Esophagus muscularis mucosa (tissue), 4 donors: ENCODE results near the gene PTAFR. TPM values are rescaled to one million over a fixed set of nuclear protein-coding genes. Genes with fewer than 3 reads are reported as not detected.

Experiments
- DNase-seq: peaks from one replicate; pipeline ENCODE4 v3.0.0-alpha.2; 2017; ENCODE audit errors: extremely low spot score
- H3K27ac ChIP-seq, 4 donors: fragments of 200-600 bp; sonication (generic); replicated peaks in 1 of 4; 1 replicate in 3 of 4; 2 replicates in 1 of 4; pipeline ENCODE4 v1.5.1; 2016 to 2019; ENCODE audit warnings: mild to moderate bottlenecking in 1 of 4
- H3K27me3 ChIP-seq, 4 donors: fragments of 200-600 bp; sonication (generic); one replicate each; pipeline versions ENCODE4 v1.5.1 to v1.6.0; 2016 to 2019
- H3K36me3 ChIP-seq, 4 donors: fragments of 200-600 bp; sonication (generic); one replicate each; pipeline ENCODE4 v1.5.1; 2016 to 2019
- H3K4me1 ChIP-seq, 4 donors: fragments of 200-600 bp; sonication (generic); one replicate each; pipeline ENCODE4 v1.5.1; 2016 to 2019
- H3K4me3 ChIP-seq, 4 donors: fragments of 200-600 bp; sonication (generic); 1 replicate in 2 of 4; 2 replicates in 2 of 4; pipeline ENCODE4 v1.5.1; 2016 to 2019; ENCODE audit warnings: mild to moderate bottlenecking in 4 of 4, moderate library complexity in 1 of 4
- H3K9me3 ChIP-seq, 4 donors: fragments of 200-600 bp; sonication (generic); 1 replicate in 3 of 4; 2 replicates in 1 of 4; pipeline ENCODE4 v1.5.1; 2016 to 2019
- EP300 ChIP-seq: sonication (generic); formaldehyde crosslinking; IDR thresholded peaks from one replicate; pipeline ENCODE4 v1.6.1; 2017; ENCODE audit warnings: antibody characterized with exemption
- POLR2A ChIP-seq: fragments of 450-650 bp; IDR thresholded peaks from one replicate; pipeline ENCODE4 v1.6.1; 2017; ENCODE audit warnings: antibody characterized with exemption, moderate library complexity, mild to moderate bottlenecking, low read depth
- POLR2AphosphoS5 ChIP-seq, 2 donors: sonication (generic); formaldehyde crosslinking; IDR thresholded peaks; one replicate each; pipeline ENCODE4 v1.6.1; 2017; ENCODE audit warnings: antibody characterized with exemption in 2 of 2
- WGBS: methylation state at CpG from one replicate; pipeline ENCODE4 v1.1.5; 2018; 5-methylcytosine and 5-hydroxymethylcytosine counted together
- intact Hi-C: fragments of 100-400 bp; cut with DNase I; formaldehyde crosslinking; loops from one replicate; pipeline ENCODE4 v1.15.1; 2023
- total RNA-seq, 4 donors: library from RNA; depleted of rRNA; stranded (reverse); fragments of >200 nt; gene quantifications; one replicate each; pipeline versions ENCODE4 v1.1.0 to v1.2.1, GENCODE V29; 2016
- TF ChIP-seq, protein P1 (sequence below), 3 experiments: fragments of 200-600 bp in 2 of 3; fragments of 450-650 bp in 1 of 3; sonication (generic) in 2 of 3; IDR thresholded peaks; one replicate each; pipeline ENCODE4 v1.5.1; 2017 to 2019; ENCODE audit warnings: antibody characterized with exemption in 3 of 3, mild to moderate bottlenecking in 2 of 3, moderate library complexity in 1 of 3

Gene PTAFR, protein sequence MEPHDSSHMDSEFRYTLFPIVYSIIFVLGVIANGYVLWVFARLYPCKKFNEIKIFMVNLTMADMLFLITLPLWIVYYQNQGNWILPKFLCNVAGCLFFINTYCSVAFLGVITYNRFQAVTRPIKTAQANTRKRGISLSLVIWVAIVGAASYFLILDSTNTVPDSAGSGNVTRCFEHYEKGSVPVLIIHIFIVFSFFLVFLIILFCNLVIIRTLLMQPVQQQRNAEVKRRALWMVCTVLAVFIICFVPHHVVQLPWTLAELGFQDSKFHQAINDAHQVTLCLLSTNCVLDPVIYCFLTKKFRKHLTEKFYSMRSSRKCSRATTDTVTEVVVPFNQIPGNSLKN
- total RNA-seq = 1 to 10 TPM; 4.6 to 8.1 (median 6.8) TPM

DNA sequence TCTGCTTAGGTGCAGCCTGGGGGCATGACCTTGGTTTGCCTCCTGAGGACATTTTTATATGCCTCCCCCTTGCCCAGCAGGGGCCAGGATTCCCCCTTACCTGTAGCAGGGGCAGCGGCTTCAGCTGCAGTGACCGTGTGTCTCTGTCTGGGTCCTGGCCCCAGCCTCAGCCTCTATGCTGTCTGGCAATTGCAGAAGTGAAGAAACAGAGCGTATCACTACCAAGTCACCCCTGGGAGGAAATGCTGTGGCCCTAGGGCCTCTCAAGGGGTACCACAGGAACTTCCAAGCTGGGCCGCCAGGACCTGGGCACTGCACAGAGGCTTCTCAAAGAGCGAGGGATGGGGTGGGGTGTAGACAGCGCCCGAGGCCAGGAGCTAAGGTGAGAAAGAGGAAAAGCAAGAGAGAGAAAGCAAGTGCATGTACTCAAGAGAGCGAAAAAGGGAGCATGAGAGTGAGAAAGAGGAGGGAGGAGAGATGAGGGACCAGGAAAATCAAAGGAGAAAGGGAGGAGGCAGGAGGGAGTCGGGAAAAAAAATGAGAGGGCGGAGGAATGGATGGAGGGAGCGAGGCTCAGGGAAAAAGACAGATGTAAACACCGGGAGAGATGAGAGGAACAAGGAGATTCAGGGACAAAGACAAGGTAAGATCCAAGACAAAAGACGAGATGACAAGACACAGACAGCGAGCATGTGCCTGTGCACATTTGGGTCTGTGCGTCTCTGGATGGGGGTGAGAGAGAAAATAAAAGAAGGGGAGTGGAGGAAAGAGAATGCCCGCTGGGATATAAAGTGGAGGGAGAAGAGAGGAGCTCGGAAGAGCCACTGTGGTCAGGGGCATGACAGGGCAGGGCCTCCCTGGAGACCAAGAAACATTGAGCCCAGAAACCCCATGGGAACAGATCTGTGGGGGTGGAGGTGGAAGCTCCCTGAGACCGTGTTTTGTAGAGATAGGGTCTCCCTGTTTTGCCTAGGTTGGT lies at the start of gene PTAFR:
TSS of gene PTAFR (minus strand) at position 199 of the 979 bp plus-strand sequence. CDS start 25,669 bp downstream, outside the sequence.
- H3K36me3 ChIP-seq = no peaks in the 10 kb centered on the region
- H3K4me1 ChIP-seq = peaks cover 3 to 15% (median 7%) of the 10 kb centered on the region in 4 donors
- WGBS = 67% methylated on average over 18 of the region's 18 CpGs
- no peaks in the 10 kb centered on the region for H3K9me3 ChIP-seq
- intact Hi-C loops = no loop called here
- DNase-seq = no peak
- peak within 1 kb of the TSS in 3 of 4 donors; percentile 23 to 54 (median 27) for H3K27ac ChIP-seq
- TF ChIP-seq, protein P1, sequence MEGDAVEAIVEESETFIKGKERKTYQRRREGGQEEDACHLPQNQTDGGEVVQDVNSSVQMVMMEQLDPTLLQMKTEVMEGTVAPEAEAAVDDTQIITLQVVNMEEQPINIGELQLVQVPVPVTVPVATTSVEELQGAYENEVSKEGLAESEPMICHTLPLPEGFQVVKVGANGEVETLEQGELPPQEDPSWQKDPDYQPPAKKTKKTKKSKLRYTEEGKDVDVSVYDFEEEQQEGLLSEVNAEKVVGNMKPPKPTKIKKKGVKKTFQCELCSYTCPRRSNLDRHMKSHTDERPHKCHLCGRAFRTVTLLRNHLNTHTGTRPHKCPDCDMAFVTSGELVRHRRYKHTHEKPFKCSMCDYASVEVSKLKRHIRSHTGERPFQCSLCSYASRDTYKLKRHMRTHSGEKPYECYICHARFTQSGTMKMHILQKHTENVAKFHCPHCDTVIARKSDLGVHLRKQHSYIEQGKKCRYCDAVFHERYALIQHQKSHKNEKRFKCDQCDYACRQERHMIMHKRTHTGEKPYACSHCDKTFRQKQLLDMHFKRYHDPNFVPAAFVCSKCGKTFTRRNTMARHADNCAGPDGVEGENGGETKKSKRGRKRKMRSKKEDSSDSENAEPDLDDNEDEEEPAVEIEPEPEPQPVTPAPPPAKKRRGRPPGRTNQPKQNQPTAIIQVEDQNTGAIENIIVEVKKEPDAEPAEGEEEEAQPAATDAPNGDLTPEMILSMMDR (IDR thresholded peaks at IDR 0.05) = no peak
- TF ChIP-seq POLR2AphosphoS5 (IDR thresholded peaks at IDR 0.05) = peak in 1 of 2 donors; percentile 49
- H3K4me3 ChIP-seq = peak within 1 kb of the TSS; percentile 8 to 36 (median 17)
- H3K27me3 ChIP-seq = peaks cover 0 to 9% (median 0%) of the 10 kb centered on the region in 4 donors

DNA sequence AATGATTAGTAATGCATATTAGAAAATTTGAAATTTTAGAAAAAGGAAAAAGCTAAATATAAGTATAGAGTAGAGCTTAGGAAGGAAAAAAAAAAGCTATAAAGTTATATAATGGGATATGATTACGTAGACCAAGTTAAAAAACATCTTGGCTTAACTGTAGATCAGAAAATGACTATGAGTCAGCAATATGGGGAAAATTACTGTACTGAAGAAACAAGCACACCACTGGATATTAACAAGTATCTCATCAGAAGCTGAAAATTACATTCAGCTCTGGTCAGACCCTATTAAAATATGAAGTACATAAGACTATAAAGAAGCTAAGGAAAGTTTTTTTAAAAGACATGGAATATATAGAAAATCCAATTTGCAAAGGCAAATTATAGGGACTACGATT lies 36.8 kb upstream of the PTAFR start:
- no peak for DNase-seq
- intact Hi-C loops = no loop called here
- Histone ChIP-seq H3K4me1 (no peaks in the 10 kb centered on the region), H3K36me3 (peaks cover 30 to 82% (median 41%) of the 10 kb centered on the region in 4 donors), H3K9me3 (no peaks in the 10 kb centered on the region), H3K4me3 (no peak overlapping the region), H3K27ac (no peak overlapping the region), H3K27me3 (no peaks in the 10 kb centered on the region)
- WGBS = 70% methylated on average over 2 of the region's 2 CpGs
- TF ChIP-seq, protein P1 (IDR thresholded peaks at IDR 0.05) = no peak
- TF ChIP-seq POLR2AphosphoS5 (IDR thresholded peaks at IDR 0.05) (no peak), POLR2A (no peak), EP300 (no peak)

DNA sequence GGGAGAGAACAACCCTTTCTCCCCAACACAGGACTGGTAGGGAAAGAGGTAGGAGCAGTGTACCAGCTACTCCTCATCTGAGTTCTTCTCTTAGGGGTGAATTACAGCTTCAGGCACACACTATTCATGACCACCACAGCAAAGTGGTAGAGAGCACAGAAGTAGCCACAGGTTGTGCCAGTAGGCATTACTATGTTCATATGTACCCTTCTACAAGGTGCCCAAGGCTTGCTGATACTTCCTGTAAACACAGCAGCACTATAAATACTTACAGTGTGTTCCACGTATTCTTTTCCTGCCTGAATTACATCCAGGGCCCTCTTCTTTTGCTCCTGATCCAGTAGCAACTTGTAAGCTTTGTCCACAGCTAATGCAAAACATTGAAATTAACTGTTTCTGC lies 33.2 kb upstream of the PTAFR start:
- Histone ChIP-seq H3K27me3 (no peaks in the 10 kb centered on the region), H3K9me3 (no peaks in the 10 kb centered on the region), H3K4me3 (no peak overlapping the region), H3K4me1 (no peaks in the 10 kb centered on the region), H3K36me3 (peaks cover 50 to 95% (median 68%) of the 10 kb centered on the region in 4 donors), H3K27ac (no peak overlapping the region)
- 50% methylated on average over 1 of the region's 1 CpG for WGBS
- TF ChIP-seq POLR2AphosphoS5 (IDR thresholded peaks at IDR 0.05) = no peak
- TF ChIP-seq, protein P1 (IDR thresholded peaks at IDR 0.05) = no peak
- no peak for TF ChIP-seq EP300
- TF ChIP-seq POLR2A = no peak
- no peak for DNase-seq
- intact Hi-C loops = no loop called here

DNA sequence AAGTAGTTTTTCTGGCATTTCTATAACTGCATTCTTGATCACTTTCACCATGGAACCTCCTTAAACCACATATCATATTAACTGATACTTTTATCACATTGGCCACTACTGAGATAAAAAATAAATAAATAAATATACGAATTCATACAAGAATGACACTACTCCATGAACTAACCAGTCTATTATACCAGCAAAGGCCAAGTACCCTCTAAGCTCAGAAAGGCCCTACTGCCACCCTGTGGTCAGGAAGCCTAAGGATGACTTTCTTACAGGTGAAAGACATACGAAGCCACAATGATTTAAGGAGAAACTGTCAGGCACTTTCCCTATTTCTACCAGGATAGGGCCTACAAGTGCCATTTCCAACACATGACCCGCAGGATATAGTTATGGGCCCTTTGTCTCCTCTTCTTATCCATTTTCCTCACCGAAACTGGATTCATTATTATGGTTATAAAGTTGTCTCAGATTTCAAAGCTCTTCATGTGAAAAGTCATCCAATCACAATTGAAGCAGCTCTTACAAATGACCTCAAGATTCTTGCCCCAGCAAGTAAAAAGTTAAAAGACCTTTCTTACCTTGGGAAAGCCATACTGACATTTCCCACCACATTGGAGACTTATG lies 32.4 kb upstream of the PTAFR start:
- no peak overlapping the region for H3K4me3 ChIP-seq

More for the DNA sequence above, 32.4 kb upstream of the PTAFR start:
- H3K36me3 ChIP-seq = peaks cover 55 to 95% (median 69%) of the 10 kb centered on the region in 4 donors
- TF ChIP-seq, protein P1 (IDR thresholded peaks at IDR 0.05) = peak; percentile 28 to 50 (median 34)
- TF ChIP-seq POLR2AphosphoS5 (IDR thresholded peaks at IDR 0.05) = no peak
- no peaks in the 10 kb centered on the region for H3K27me3 ChIP-seq
- H3K9me3 ChIP-seq = no peaks in the 10 kb centered on the region
- H3K27ac ChIP-seq = no peak overlapping the region
- no peak for DNase-seq
- WGBS = 47% methylated on average over 4 of the region's 4 CpGs
- H3K4me1 ChIP-seq = no peaks in the 10 kb centered on the region
- intact Hi-C loops = no loop called here
